IMR-90 (cell line): Measurements from ENCODE around the gene ZNF366. TPM values are rescaled to one million over a fixed set of nuclear protein-coding genes. Genes with fewer than 3 reads are reported as not detected.

Experiments
- ATAC-seq: fragments of 200-7000 bp; cut with Tn5 transposase; 2 replicates; pipeline ENCODE4 v1.9.1; 2020; ENCODE audit warnings: low read depth, mild to moderate bottlenecking, moderate library complexity
- BruUV-seq: library from RNA; stranded (reverse); fragments of 400-500 nt; replicated peaks from 2 replicates; lab custom pipeline; 2021; lab: Mats Ljungman, UMichigan
- CTCF ChIA-PET: fragments of 300-600 bp; formaldehyde crosslinking; extraction: SDS; loops from one replicate; lab custom pipeline; 2021; ENCODE audit warnings: antibody characterized with exemption; lab: Yijun Ruan, JAX
- POLR2A ChIA-PET: fragments of 300-600 bp; sonication (Branson Sonifier 250); formaldehyde crosslinking; loops from one replicate; lab custom pipeline; 2022; ENCODE audit warnings: antibody characterized with exemption; ENCODE audit not compliant: unreplicated experiment; lab: Charles Lee
- DNase-seq: peaks from one replicate; pipeline ENCODE4 v3.0.0; 2013
- H2AFZ ChIP-seq: replicated peaks from 2 replicates; pipeline ENCODE3; 2013; ENCODE audit warnings: low read length, mild to moderate bottlenecking; ENCODE audit not compliant: poor library complexity
- H2AK5ac ChIP-seq: 2 replicates; pipeline ENCODE4 v1.6.1; 2013; ENCODE audit warnings: low read depth, low read length, inconsistent platforms
- H2AK9ac ChIP-seq: replicated peaks from 2 replicates; pipeline ENCODE3; 2013; ENCODE audit warnings: mild to moderate bottlenecking, low read depth, low read length, moderate library complexity; ENCODE audit not compliant: poor library complexity
- H2BK120ac ChIP-seq: 2 replicates; pipeline ENCODE4 v1.6.1; 2013; ENCODE audit warnings: low read depth, low read length, inconsistent platforms
- H2BK15ac ChIP-seq: 3 replicates; pipeline ENCODE4 v1.6.1; 2013; ENCODE audit warnings: low read depth, low read length, inconsistent platforms
- H2BK20ac ChIP-seq: 2 replicates; pipeline ENCODE4 v1.6.1; 2013; ENCODE audit warnings: low read depth, mild to moderate bottlenecking, inconsistent platforms, low read length, moderate library complexity
- H2BK5ac ChIP-seq: 2 replicates; pipeline ENCODE4 v1.6.1; 2013; ENCODE audit warnings: mild to moderate bottlenecking, low read depth, low read length, inconsistent platforms; ENCODE audit not compliant: poor library complexity, severe bottlenecking
- H3K14ac ChIP-seq: replicated peaks from 2 replicates; pipeline ENCODE4 v1.6.1; 2013; ENCODE audit warnings: low read depth, low read length, inconsistent platforms
- H3K18ac ChIP-seq: 2 replicates; pipeline ENCODE4 v1.6.1; 2013; ENCODE audit warnings: low read depth, low read length, control low read depth
- H3K23ac ChIP-seq: 2 replicates; pipeline ENCODE4 v1.6.1; 2013; ENCODE audit warnings: low read depth, low read length, inconsistent platforms
- H3K27ac ChIP-seq: 2 replicates; pipeline ENCODE4 v1.5.1; 2013; ENCODE audit warnings: mild to moderate bottlenecking, control low read depth, low read length; ENCODE audit not compliant: insufficient read depth
- H3K27me3 ChIP-seq: 2 replicates; pipeline ENCODE4 v1.6.1; 2013; ENCODE audit warnings: low read length; ENCODE audit not compliant: control insufficient read depth, insufficient read depth
- H3K36me3 ChIP-seq: 2 replicates; pipeline ENCODE4 v1.6.1; 2013; ENCODE audit warnings: low read length, mixed read lengths; ENCODE audit not compliant: control insufficient read depth, insufficient read depth
- H3K4ac ChIP-seq: 2 replicates; pipeline ENCODE4 v1.6.1; 2013; ENCODE audit warnings: low read depth, low read length, inconsistent platforms
- H3K4me1 ChIP-seq: 2 replicates; pipeline ENCODE4 v1.6.1; 2013; ENCODE audit warnings: low read length, mixed read lengths; ENCODE audit not compliant: control insufficient read depth, insufficient read depth
- H3K4me2 ChIP-seq: 2 replicates; pipeline ENCODE4 v1.6.1; 2013; ENCODE audit warnings: low read depth, mild to moderate bottlenecking, control low read depth, low read length, moderate library complexity
- H3K4me3 ChIP-seq: 2 replicates; pipeline ENCODE4 v1.5.1; 2013; ENCODE audit warnings: low read depth, mild to moderate bottlenecking, control low read depth, low read length, moderate library complexity; ENCODE audit not compliant: insufficient read depth
- H3K56ac ChIP-seq: 2 replicates; pipeline ENCODE4 v1.6.1; 2013; ENCODE audit warnings: low read length, inconsistent platforms; ENCODE audit not compliant: insufficient read depth; ENCODE audit errors: extremely low read depth
- H3K79me1 ChIP-seq, 2 experiments: 2 replicates each; pipeline ENCODE4 v1.6.1; 2013; ENCODE audit warnings: low read length in 2 of 2, inconsistent platforms in 1 of 2, low read depth in 1 of 2
- H3K9ac ChIP-seq: 2 replicates; pipeline ENCODE4 v1.6.1; 2013; ENCODE audit warnings: low read depth, low read length, control low read depth
- H3K9me1 ChIP-seq: 2 replicates; pipeline ENCODE4 v1.6.1; 2013; ENCODE audit warnings: low read length, inconsistent platforms; ENCODE audit not compliant: insufficient read depth
- H3K9me3 ChIP-seq: 2 replicates; pipeline ENCODE4 v1.6.1; 2013; ENCODE audit warnings: low read length; ENCODE audit not compliant: control insufficient read depth, insufficient read depth
- H4K20me1 ChIP-seq: 2 replicates; pipeline ENCODE4 v1.6.1; 2013; ENCODE audit warnings: low read length, inconsistent platforms; ENCODE audit not compliant: insufficient read depth
- H4K5ac ChIP-seq: 2 replicates; pipeline ENCODE4 v1.6.1; 2013; ENCODE audit warnings: mild to moderate bottlenecking, low read depth, low read length, control low read depth
- H4K8ac ChIP-seq, 2 experiments: 2 replicates each; pipeline ENCODE4 v1.6.1; 2013; ENCODE audit warnings: low read depth in 2 of 2, low read length in 2 of 2, control low read depth in 1 of 2, inconsistent platforms in 1 of 2
- H4K91ac ChIP-seq: 2 replicates; pipeline ENCODE4 v1.6.1; 2013; ENCODE audit warnings: low read depth, low read length, inconsistent platforms; ENCODE audit not compliant: insufficient read depth
- BHLHE40 ChIP-seq: fragments of 150-350 bp; IDR thresholded peaks from 2 replicates; pipeline ENCODE4 v1.6.1; 2016; ENCODE audit warnings: mild to moderate bottlenecking, low read depth, low read length
- FOS ChIP-seq: fragments of 150-350 bp; IDR thresholded peaks from 2 replicates; pipeline ENCODE4 v1.6.1; 2016; ENCODE audit warnings: low read depth, low read length
- SMC3 ChIP-seq: fragments of 150-350 bp; IDR thresholded peaks from 2 replicates; pipeline ENCODE4 v1.6.1; 2016; ENCODE audit warnings: low read depth, mild to moderate bottlenecking, antibody characterized with exemption, low read length, moderate library complexity
- WGBS, 2 experiments: methylation state at CpG; one replicate each; pipeline versions ENCODE4 v1.1.5 to v1.1.7; 2013; ENCODE audit warnings: missing lambda C conversion rate in 2 of 2; ENCODE audit not compliant: insufficient read length in 1 of 2; ENCODE audit errors: extremely low coverage in 2 of 2; 5-methylcytosine and 5-hydroxymethylcytosine counted together
- dilution Hi-C: fragments of 300-500 bp; cut with HindIII; formaldehyde crosslinking; loops from one replicate; pipeline ENCODE4 v1.14.3; 2018; ENCODE audit warnings: low sequenced_read_pairs; ENCODE audit not compliant: unreplicated experiment
- in situ Hi-C: fragments of 300-500 bp; cut with MboI; formaldehyde crosslinking; loops from 3 replicates; pipeline ENCODE4 v1.14.3; 2019; ENCODE audit warnings: low sequenced_read_pairs, inconsistent platforms, mixed read lengths
- intact Hi-C: fragments of 100-400 bp; cut with micrococcal nuclease; formaldehyde crosslinking; loops from 2 replicates; pipeline ENCODE4 v1.10.0; 2022
- polyA plus RNA-seq, 3 experiments: library from polyadenylated mRNA; depleted of rRNA; stranded (reverse); fragments of >200 nt; gene quantifications; 2 replicates each; pipeline ENCODE4 v1.2.3, GENCODE V29; 2012; ENCODE audit warnings: low replicate concordance in 1 of 3
- total RNA-seq: library from RNA; depleted of rRNA; stranded (reverse); fragments of >200 nt; gene quantifications from 2 replicates; pipeline ENCODE4 v1.2.3, GENCODE V29; 2012

Gene ZNF366
- total and polyA plus RNA-seq, 2 of the 4 experiments (the other 2 are of a cell fraction) = not detected

DNA sequence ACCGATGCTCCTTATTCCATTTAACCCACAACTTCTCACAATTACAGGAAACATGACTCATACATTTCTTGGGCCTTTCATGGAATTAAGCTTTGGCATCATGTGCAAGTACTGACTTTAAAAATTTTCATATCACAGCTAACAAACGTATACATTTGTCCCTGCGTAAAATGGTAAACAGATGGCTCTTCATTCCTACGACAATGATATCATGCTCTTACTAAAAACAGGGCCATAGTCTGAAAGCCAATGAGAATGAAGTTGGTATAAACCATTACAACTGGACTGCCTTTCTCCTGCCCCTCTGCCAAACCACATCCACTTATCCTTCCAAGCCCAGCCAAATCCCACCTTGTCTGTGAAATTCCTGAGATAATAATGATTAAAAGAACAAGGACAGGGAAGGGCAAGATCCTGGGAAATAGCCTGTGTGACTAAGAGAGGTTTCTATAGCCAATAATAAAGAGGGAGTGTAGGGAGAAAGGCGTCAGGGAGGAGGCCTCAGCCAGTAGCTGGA lies 44.9 kb upstream of the ZNF366 start:
- H3K9ac ChIP-seq = no peak overlapping the region
- WGBS, 2 experiments = no CpG with 5 or more reads among the region's 5 CpGs
- H2BK15ac ChIP-seq = peak overlapping the region; percentile 85; the same call in 1 of the 3 replicates
- no peaks in the 10 kb centered on the region for H3K36me3 ChIP-seq
- ChIA-PET CTCF (interaction anchor here (1.0 to 1.5 kb wide), 2 partner anchors 10 to 28 kb away, joined by 3 to 4 read pairs; no protein-coding TSS in a partner anchor), POLR2A (no interaction called here)
- DNase-seq (peak; percentile 90), ATAC-seq (peak; percentile 47)
- H2AK9ac ChIP-seq = peak overlapping the region; percentile 3
- no peak overlapping the region for H3K4me2 ChIP-seq
- H3K4ac ChIP-seq = peak overlapping the region; percentile 67
- no peaks in the 10 kb centered on the region for H4K20me1 ChIP-seq
- peak overlapping the region; percentile 75 for H3K14ac ChIP-seq
- H4K91ac ChIP-seq = peak overlapping the region; percentile 69; the same call in 1 of the 2 replicates
- H4K8ac ChIP-seq = peak overlapping the region in 1 of 2 experiments; percentile 49; a peak in 2 of 4 replicates
- H2AK5ac ChIP-seq = peak overlapping the region; percentile 29; the same call in 1 of the 2 replicates
- TF ChIP-seq FOS = peak; percentile 60; the same call in 1 of the 2 replicates
- TF ChIP-seq BHLHE40 = peak; percentile 51; the same call in 1 of the 2 replicates
- TF ChIP-seq SMC3 = no peak
- peak overlapping the region; percentile 39 for H3K18ac ChIP-seq
- H3K56ac ChIP-seq = no peak overlapping the region
- peak overlapping the region; percentile 62 for H3K23ac ChIP-seq
- BruUV-seq = no TSS peak
- in situ Hi-C loops (no loop called here), dilution Hi-C loops (no loop called here), intact Hi-C loops (no loop called here)
- H2BK5ac ChIP-seq = peak overlapping the region; percentile 64
- peak overlapping the region; percentile 73 for H2BK20ac ChIP-seq
- peak overlapping the region; percentile 83 for H2BK120ac ChIP-seq
- no peak overlapping the region for H3K4me3 ChIP-seq
- no peaks in the 10 kb centered on the region for H3K27me3 ChIP-seq
- peaks cover 10% of the 10 kb centered on the region for H3K9me1 ChIP-seq
- H3K9me3 ChIP-seq = 0 out of 2 replicates have a peak, but pooled peaks cover 2% of the 10 kb centered on the region
- no peaks in the 10 kb centered on the region for H3K79me1 ChIP-seq
- H3K4me1 ChIP-seq = peaks cover 19% of the 10 kb centered on the region
- H3K27ac ChIP-seq = peak overlapping the region; percentile 63; the same call in 1 of the 2 replicates
- H2AFZ ChIP-seq = peak overlapping the region; percentile 39
- peak overlapping the region; percentile 65; the same call in 1 of the 2 replicates for H4K5ac ChIP-seq
